Measurements from ENCODE around the gene PRKN. TPM values are rescaled to one million over a fixed set of nuclear protein-coding genes. Genes with fewer than 3 reads are reported as not detected.
"Not testable (repeated sequence)": the region's sequence is repeated elsewhere in the genome, so short reads cannot be mapped to it uniquely, and the experiment has no call there.

The PRKN gene
- total and polyA plus RNA-seq, 2 donors (not counting 3 experiments of a cell fraction or from before 2014, with no cell fraction given), result 0.06 TPM; not detected in 1

DNA sequence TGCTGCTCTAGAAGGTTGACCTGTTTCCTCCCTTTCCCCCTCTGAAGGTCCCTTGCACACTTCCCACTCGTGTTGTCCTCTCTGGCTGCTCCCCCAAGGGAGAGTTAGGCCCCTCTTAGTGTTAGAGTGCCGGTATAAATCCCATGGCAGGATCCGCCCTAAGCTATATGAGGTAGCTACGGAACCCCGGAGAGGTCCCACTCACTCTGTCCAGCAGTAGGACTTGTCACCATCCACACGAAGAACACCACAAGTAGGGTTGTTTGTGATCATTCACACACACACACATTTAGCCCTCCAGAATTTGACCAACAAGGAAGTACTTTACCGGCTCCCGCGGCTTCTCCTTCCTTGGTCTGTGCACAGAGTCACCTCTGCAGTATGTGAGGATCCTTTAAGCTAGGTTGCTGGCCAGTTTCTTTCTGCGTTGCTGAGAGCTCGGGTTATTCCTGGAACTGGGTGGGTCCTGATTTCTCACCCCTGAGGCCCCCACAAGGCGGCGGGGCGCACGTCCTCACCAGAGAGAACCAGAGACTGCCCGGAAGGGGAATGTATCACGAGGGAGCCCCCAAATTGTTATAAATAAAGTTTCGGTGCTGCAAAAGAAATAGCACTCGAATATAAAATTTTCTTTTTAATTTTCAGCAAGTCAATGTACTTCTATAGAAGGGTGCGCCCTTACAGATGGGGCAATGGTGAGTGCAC lies 1412.9 kb downstream of the PRKN start:
- dilution Hi-C loops (cut with MboI; ENCODE audit: extremely low pct_ligation_motif_present, low sequenced_read_pairs); BruUV-seq (replicated peaks): not testable (repeated sequence)

DNA sequence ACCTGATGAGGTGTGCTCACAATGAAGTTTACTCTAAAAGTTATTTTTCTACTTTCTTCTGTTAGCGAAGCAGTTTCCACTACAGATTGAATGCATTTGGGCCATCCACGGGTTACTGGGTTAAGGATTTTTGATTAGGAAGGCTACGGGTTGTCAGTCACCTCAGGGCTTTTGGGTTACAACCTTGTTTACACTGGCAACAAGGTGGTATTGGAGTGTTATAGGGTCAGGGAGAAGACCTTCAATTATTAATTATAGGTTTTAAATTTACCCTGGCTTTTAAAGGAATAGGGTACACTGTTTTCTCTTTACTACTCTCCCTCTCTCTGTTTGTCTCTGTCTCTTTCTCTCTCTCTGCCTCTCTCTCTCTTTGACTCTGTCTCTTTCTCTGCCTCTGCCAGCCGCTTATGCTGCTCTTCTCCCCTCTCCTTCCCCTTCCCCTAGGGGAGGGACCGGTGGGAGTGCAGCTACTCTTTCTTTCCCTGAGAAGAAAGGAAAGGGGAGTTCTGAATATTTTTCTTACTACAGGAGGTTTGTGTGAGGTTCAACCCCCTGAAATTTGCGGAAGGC lies 1413.5 kb downstream of the PRKN start:
- Histone ChIP-seq H3K9me1 (replicated peaks; ENCODE audit: control insufficient read depth, extremely low read depth, insufficient read depth, low read length) (no peaks in the 10 kb centered on the region), H3K36me3 (ENCODE audit: control insufficient read depth in 2 of 2, extremely low read depth in 1 of 2, insufficient read depth in 2 of 2, low read length in 2 of 2) (no peaks in the 10 kb centered on the region), H4K20me1 (replicated peaks; ENCODE audit: control insufficient read depth, extremely low read depth, insufficient read depth, low read length) (no peaks in the 10 kb centered on the region), H3K9me3 (replicated peaks; ENCODE audit: control insufficient read depth, insufficient read depth, low read length) (no peaks in the 10 kb centered on the region), H3K27ac (ENCODE audit: insufficient read depth, low read depth, low read length) (no peak overlapping the region), H3K4me3 (replicated peaks in 1 of 3; ENCODE audit: insufficient read depth in 1 of 3, low read depth in 1 of 3, low read length in 3 of 3) (no peak overlapping the region), H3K27me3 (ENCODE audit: control insufficient read depth in 2 of 2, insufficient read depth in 2 of 2, low read length in 2 of 2) (no peaks in the 10 kb centered on the region), H2AFZ (ENCODE audit: low read depth, low read length) (no peak overlapping the region), H3K4me1 (ENCODE audit: control insufficient read depth, extremely low read depth, insufficient read depth, low read length) (no peaks in the 10 kb centered on the region), H3K4me2 (ENCODE audit: insufficient read depth, low read length) (no peak overlapping the region), H3K9ac (replicated peaks; ENCODE audit: extremely low read depth, insufficient read depth, low read length) (no peak overlapping the region), H3K79me2 (ENCODE audit: control insufficient read depth, insufficient read depth, low read length) (no peaks in the 10 kb centered on the region)
- no TSS peak for BruUV-seq (replicated peaks)
- intact Hi-C loops (cut with micrococcal nuclease), result no loop called here
- dilution Hi-C loops (cut with MboI; ENCODE audit: extremely low pct_ligation_motif_present, low sequenced_read_pairs), result no loop called here
- POLR2A ChIA-PET, result no interaction called here
- DNase-seq (ENCODE audit: low read depth, low spot score) (no peak), FAIRE-seq (no peak)
- no peak for TF ChIP-seq MAX (IDR thresholded peaks at IDR 0.05; ENCODE audit: insufficient read depth, insufficient read length)
- CTCF ChIA-PET, result no interaction called here

More for the DNA sequence above, 1412.9 kb downstream of the PRKN start:
- H4K20me1 ChIP-seq (replicated peaks; ENCODE audit: control insufficient read depth, extremely low read depth, insufficient read depth, low read length); H3K4me3 ChIP-seq (replicated peaks in 1 of 3; ENCODE audit: insufficient read depth in 1 of 3, low read depth in 1 of 3, low read length in 3 of 3); H2AFZ ChIP-seq (ENCODE audit: low read depth, low read length); H3K4me1 ChIP-seq (ENCODE audit: control insufficient read depth, extremely low read depth, insufficient read depth, low read length); POLR2A ChIA-PET; DNase-seq (ENCODE audit: low read depth, low spot score); H3K4me2 ChIP-seq (ENCODE audit: insufficient read depth, low read length); H3K36me3 ChIP-seq (ENCODE audit: control insufficient read depth in 2 of 2, extremely low read depth in 1 of 2, insufficient read depth in 2 of 2, low read length in 2 of 2); CTCF ChIA-PET; H3K9me1 ChIP-seq (replicated peaks; ENCODE audit: control insufficient read depth, extremely low read depth, insufficient read depth, low read length); FAIRE-seq; H3K9me3 ChIP-seq (replicated peaks; ENCODE audit: control insufficient read depth, insufficient read depth, low read length); intact Hi-C loops (cut with micrococcal nuclease); H3K27ac ChIP-seq (ENCODE audit: insufficient read depth, low read depth, low read length); H3K9ac ChIP-seq (replicated peaks; ENCODE audit: extremely low read depth, insufficient read depth, low read length); H3K79me2 ChIP-seq (ENCODE audit: control insufficient read depth, insufficient read depth, low read length); H3K27me3 ChIP-seq (ENCODE audit: control insufficient read depth in 2 of 2, insufficient read depth in 2 of 2, low read length in 2 of 2): not testable (repeated sequence)

GRCh38 chr6:161313475-161313874 lies 1414.1 kb downstream of the PRKN start:
- H3K9me3 ChIP-seq (replicated peaks; ENCODE audit: control insufficient read depth, insufficient read depth, low read length); H2AFZ ChIP-seq (ENCODE audit: low read depth, low read length); H4K20me1 ChIP-seq (replicated peaks; ENCODE audit: control insufficient read depth, extremely low read depth, insufficient read depth, low read length); H3K9me1 ChIP-seq (replicated peaks; ENCODE audit: control insufficient read depth, extremely low read depth, insufficient read depth, low read length); H3K79me2 ChIP-seq (ENCODE audit: control insufficient read depth, insufficient read depth, low read length); DNase-seq (ENCODE audit: low read depth, low spot score); POLR2A ChIA-PET; FAIRE-seq; intact Hi-C loops (cut with micrococcal nuclease); H3K27me3 ChIP-seq (ENCODE audit: control insufficient read depth in 2 of 2, insufficient read depth in 2 of 2, low read length in 2 of 2); CTCF ChIA-PET; H3K4me1 ChIP-seq (ENCODE audit: control insufficient read depth, extremely low read depth, insufficient read depth, low read length); dilution Hi-C loops (cut with MboI; ENCODE audit: extremely low pct_ligation_motif_present, low sequenced_read_pairs); H3K9ac ChIP-seq (replicated peaks; ENCODE audit: extremely low read depth, insufficient read depth, low read length); H3K4me2 ChIP-seq (ENCODE audit: insufficient read depth, low read length); BruUV-seq (replicated peaks); H3K36me3 ChIP-seq (ENCODE audit: control insufficient read depth in 2 of 2, extremely low read depth in 1 of 2, insufficient read depth in 2 of 2, low read length in 2 of 2); H3K4me3 ChIP-seq (replicated peaks in 1 of 3; ENCODE audit: insufficient read depth in 1 of 3, low read depth in 1 of 3, low read length in 3 of 3); H3K27ac ChIP-seq (ENCODE audit: insufficient read depth, low read depth, low read length): not testable (repeated sequence)

- H3K27ac ChIP-seq (ENCODE audit: insufficient read depth, low read depth, low read length); H3K4me1 ChIP-seq (ENCODE audit: control insufficient read depth, extremely low read depth, insufficient read depth, low read length); H3K36me3 ChIP-seq (ENCODE audit: control insufficient read depth in 2 of 2, extremely low read depth in 1 of 2, insufficient read depth in 2 of 2, low read length in 2 of 2); POLR2A ChIA-PET; H4K20me1 ChIP-seq (replicated peaks; ENCODE audit: control insufficient read depth, extremely low read depth, insufficient read depth, low read length); H3K9ac ChIP-seq (replicated peaks; ENCODE audit: extremely low read depth, insufficient read depth, low read length); H3K9me1 ChIP-seq (replicated peaks; ENCODE audit: control insufficient read depth, extremely low read depth, insufficient read depth, low read length); dilution Hi-C loops (cut with MboI; ENCODE audit: extremely low pct_ligation_motif_present, low sequenced_read_pairs); H2AFZ ChIP-seq (ENCODE audit: low read depth, low read length); CTCF ChIA-PET; H3K79me2 ChIP-seq (ENCODE audit: control insufficient read depth, insufficient read depth, low read length); H3K4me3 ChIP-seq (replicated peaks in 1 of 3; ENCODE audit: insufficient read depth in 1 of 3, low read depth in 1 of 3, low read length in 3 of 3); intact Hi-C loops (cut with micrococcal nuclease); H3K9me3 ChIP-seq (replicated peaks; ENCODE audit: control insufficient read depth, insufficient read depth, low read length); H3K4me2 ChIP-seq (ENCODE audit: insufficient read depth, low read length); BruUV-seq (replicated peaks); DNase-seq (ENCODE audit: low read depth, low spot score); H3K27me3 ChIP-seq (ENCODE audit: control insufficient read depth in 2 of 2, insufficient read depth in 2 of 2, low read length in 2 of 2); FAIRE-seq: not testable (repeated sequence)
These were observed 1417.8 kb downstream of the PRKN start for GRCh38 chr6:161309774-161310173.

All from endothelial cell of umbilical vein (primary cell).